NB4 (cell line): Measurements from ENCODE around the gene USF2.

Experiments
- CTCF ChIP-seq: IDR thresholded peaks from one replicate; pipeline ENCODE4 v1.5.1; 2012; ENCODE audit warnings: low read depth, low read length
- MAX ChIP-seq: IDR thresholded peaks from 2 replicates; pipeline ENCODE4 v1.6.1; 2011; ENCODE audit warnings: low read depth, low read length

GRCh38 chr19:35293363-35293739 lies 24.6 kb downstream of the USF2 start:
- TF ChIP-seq CTCF (no peak), MAX (no peak)
